ENCODE results near the gene NRCAM. TPM values are rescaled to one million over a fixed set of nuclear protein-coding genes. Genes with fewer than 3 reads are reported as not detected.

Gene NRCAM
- total and polyA plus RNA-seq, 2 donors, result 4.7 to 13.9 TPM

GRCh38 chr7:108332937-108333336, 123.3 kb downstream of the NRCAM start:
- Histone ChIP-seq H3K4me3 (ENCODE audit: low read length in 2 of 2) (no peak overlapping the region), H3K36me3 (ENCODE audit: control insufficient read depth in 2 of 2, insufficient read depth in 2 of 2, low read length in 1 of 2) (no peaks in the 10 kb centered on the region), H3K27me3 (ENCODE audit: control insufficient read depth in 2 of 2, insufficient read depth in 1 of 2, low read length in 1 of 2) (no peaks in the 10 kb centered on the region), H3K27ac (ENCODE audit: low read depth in 1 of 2, low read length in 1 of 2) (no peak overlapping the region), H3K9me3 (ENCODE audit: control insufficient read depth in 2 of 2, insufficient read depth in 1 of 2, low read length in 1 of 2) (no peaks in the 10 kb centered on the region), H3K4me1 (ENCODE audit: control insufficient read depth in 2 of 2, insufficient read depth in 2 of 2, low read length in 2 of 2) (no peaks in the 10 kb centered on the region)
- WGBS, result 84% methylated on average over 3 of the region's 3 CpGs
- no peak for DNase-seq (ENCODE audit: low read depth in 6 of 9, low spot score in 9 of 9)

GRCh38 chr7:108331971-108332370, 124.3 kb downstream of the NRCAM start:
- no peaks in the 10 kb centered on the region for H3K36me3 ChIP-seq (ENCODE audit: control insufficient read depth in 2 of 2, insufficient read depth in 2 of 2, low read length in 1 of 2)

GRCh38 chr7:108330227-108330626, 126.0 kb downstream of the NRCAM start:
- WGBS, result 98% methylated on average over 6 of the region's 6 CpGs
- H3K27me3 ChIP-seq (ENCODE audit: control insufficient read depth in 2 of 2, insufficient read depth in 1 of 2, low read length in 1 of 2), result no peaks in the 10 kb centered on the region
- no peaks in the 10 kb centered on the region for H3K4me1 ChIP-seq (ENCODE audit: control insufficient read depth in 2 of 2, insufficient read depth in 2 of 2, low read length in 2 of 2)
- H3K9me3 ChIP-seq (ENCODE audit: control insufficient read depth in 2 of 2, insufficient read depth in 1 of 2, low read length in 1 of 2), result no peaks in the 10 kb centered on the region
- DNase-seq (ENCODE audit: low read depth in 6 of 9, low spot score in 9 of 9), result no peak
- no peak overlapping the region for H3K4me3 ChIP-seq (ENCODE audit: low read length in 2 of 2)
- H3K36me3 ChIP-seq (ENCODE audit: control insufficient read depth in 2 of 2, insufficient read depth in 2 of 2, low read length in 1 of 2), result no peaks in the 10 kb centered on the region
- no peak overlapping the region for H3K27ac ChIP-seq (ENCODE audit: low read depth in 1 of 2, low read length in 1 of 2)

More at GRCh38 chr7:108331971-108332370, 124.3 kb downstream of the NRCAM start:
- Histone ChIP-seq H3K4me1 (ENCODE audit: control insufficient read depth in 2 of 2, insufficient read depth in 2 of 2, low read length in 2 of 2) (no peaks in the 10 kb centered on the region), H3K4me3 (ENCODE audit: low read length in 2 of 2) (no peak overlapping the region), H3K27me3 (ENCODE audit: control insufficient read depth in 2 of 2, insufficient read depth in 1 of 2, low read length in 1 of 2) (no peaks in the 10 kb centered on the region), H3K9me3 (ENCODE audit: control insufficient read depth in 2 of 2, insufficient read depth in 1 of 2, low read length in 1 of 2) (no peaks in the 10 kb centered on the region), H3K27ac (ENCODE audit: low read depth in 1 of 2, low read length in 1 of 2) (no peak overlapping the region)
- WGBS, result 91% methylated on average over 1 of the region's 1 CpG
- DNase-seq (ENCODE audit: low read depth in 6 of 9, low spot score in 9 of 9), result no peak

GRCh38 chr7:108329514-108329913, 126.7 kb downstream of the NRCAM start:
- H3K4me1 ChIP-seq (ENCODE audit: control insufficient read depth in 2 of 2, insufficient read depth in 2 of 2, low read length in 2 of 2), result no peaks in the 10 kb centered on the region
- no peaks in the 10 kb centered on the region for H3K36me3 ChIP-seq (ENCODE audit: control insufficient read depth in 2 of 2, insufficient read depth in 2 of 2, low read length in 1 of 2)
- no peaks in the 10 kb centered on the region for H3K27me3 ChIP-seq (ENCODE audit: control insufficient read depth in 2 of 2, insufficient read depth in 1 of 2, low read length in 1 of 2)
- no peak overlapping the region for H3K27ac ChIP-seq (ENCODE audit: low read depth in 1 of 2, low read length in 1 of 2)
- 96% methylated on average over 2 of the region's 2 CpGs for WGBS
- H3K4me3 ChIP-seq (ENCODE audit: low read length in 2 of 2), result no peak overlapping the region
- H3K9me3 ChIP-seq (ENCODE audit: control insufficient read depth in 2 of 2, insufficient read depth in 1 of 2, low read length in 1 of 2), result no peaks in the 10 kb centered on the region
- no peak for DNase-seq (ENCODE audit: low read depth in 6 of 9, low spot score in 9 of 9)

- Histone ChIP-seq H3K27me3 (ENCODE audit: control insufficient read depth in 2 of 2, insufficient read depth in 1 of 2, low read length in 1 of 2) (no peaks in the 10 kb centered on the region), H3K4me3 (ENCODE audit: low read length in 2 of 2) (no peak overlapping the region), H3K27ac (ENCODE audit: low read depth in 1 of 2, low read length in 1 of 2) (no peak overlapping the region), H3K4me1 (ENCODE audit: control insufficient read depth in 2 of 2, insufficient read depth in 2 of 2, low read length in 2 of 2) (peaks cover 0 to 5% of the 10 kb centered on the region in 2 donors), H3K9me3 (ENCODE audit: control insufficient read depth in 2 of 2, insufficient read depth in 1 of 2, low read length in 1 of 2) (no peaks in the 10 kb centered on the region), H3K36me3 (ENCODE audit: control insufficient read depth in 2 of 2, insufficient read depth in 2 of 2, low read length in 1 of 2) (no peaks in the 10 kb centered on the region)
- DNase-seq (ENCODE audit: low read depth in 6 of 9, low spot score in 9 of 9), result no peak
- WGBS, result 85% methylated on average over 2 of the region's 2 CpGs
These were observed 128.0 kb downstream of the NRCAM start for GRCh38 chr7:108328174-108328651.

GRCh38 chr7:108327353-108327752, 128.9 kb downstream of the NRCAM start:
- Histone ChIP-seq H3K9me3 (ENCODE audit: control insufficient read depth in 2 of 2, insufficient read depth in 1 of 2, low read length in 1 of 2) (no peaks in the 10 kb centered on the region), H3K27ac (ENCODE audit: low read depth in 1 of 2, low read length in 1 of 2) (no peak overlapping the region), H3K36me3 (ENCODE audit: control insufficient read depth in 2 of 2, insufficient read depth in 2 of 2, low read length in 1 of 2) (no peaks in the 10 kb centered on the region), H3K4me3 (ENCODE audit: low read length in 2 of 2) (no peak overlapping the region), H3K27me3 (ENCODE audit: control insufficient read depth in 2 of 2, insufficient read depth in 1 of 2, low read length in 1 of 2) (no peaks in the 10 kb centered on the region), H3K4me1 (ENCODE audit: control insufficient read depth in 2 of 2, insufficient read depth in 2 of 2, low read length in 2 of 2) (peaks cover 0 to 5% of the 10 kb centered on the region in 2 donors)
- no peak for DNase-seq (ENCODE audit: low read depth in 6 of 9, low spot score in 9 of 9)

- H3K27ac ChIP-seq (ENCODE audit: low read depth in 1 of 2, low read length in 1 of 2), result no peak overlapping the region
These were observed 129.3 kb downstream of the NRCAM start for GRCh38 chr7:108326938-108327337.

GRCh38 chr7:108324053-108325038, 131.9 kb downstream of the NRCAM start:
- H3K4me3 ChIP-seq (ENCODE audit: low read length in 2 of 2), result no peak overlapping the region
- H3K27ac ChIP-seq (ENCODE audit: low read depth in 1 of 2, low read length in 1 of 2), result no peak overlapping the region
- WGBS, result 90% methylated on average over 4 of the region's 4 CpGs
- H3K4me1 ChIP-seq (ENCODE audit: control insufficient read depth in 2 of 2, insufficient read depth in 2 of 2, low read length in 2 of 2), result peaks cover 0 to 5% of the 10 kb centered on the region in 2 donors
- no peaks in the 10 kb centered on the region for H3K9me3 ChIP-seq (ENCODE audit: control insufficient read depth in 2 of 2, insufficient read depth in 1 of 2, low read length in 1 of 2)
- DNase-seq (ENCODE audit: low read depth in 6 of 9, low spot score in 9 of 9), result peak in 1 of 9 donors; percentile 28
- no peaks in the 10 kb centered on the region for H3K36me3 ChIP-seq (ENCODE audit: control insufficient read depth in 2 of 2, insufficient read depth in 2 of 2, low read length in 1 of 2)
- no peaks in the 10 kb centered on the region for H3K27me3 ChIP-seq (ENCODE audit: control insufficient read depth in 2 of 2, insufficient read depth in 1 of 2, low read length in 1 of 2)

More at GRCh38 chr7:108326938-108327337, 129.3 kb downstream of the NRCAM start:
- H3K27me3 ChIP-seq (ENCODE audit: control insufficient read depth in 2 of 2, insufficient read depth in 1 of 2, low read length in 1 of 2), result no peaks in the 10 kb centered on the region
- no peaks in the 10 kb centered on the region for H3K9me3 ChIP-seq (ENCODE audit: control insufficient read depth in 2 of 2, insufficient read depth in 1 of 2, low read length in 1 of 2)
- H3K4me1 ChIP-seq (ENCODE audit: control insufficient read depth in 2 of 2, insufficient read depth in 2 of 2, low read length in 2 of 2), result peaks cover 0 to 5% of the 10 kb centered on the region in 2 donors
- WGBS, result 96% methylated on average over 2 of the region's 2 CpGs
- H3K4me3 ChIP-seq (ENCODE audit: low read length in 2 of 2), result no peak overlapping the region
- no peaks in the 10 kb centered on the region for H3K36me3 ChIP-seq (ENCODE audit: control insufficient read depth in 2 of 2, insufficient read depth in 2 of 2, low read length in 1 of 2)
- no peak for DNase-seq (ENCODE audit: low read depth in 6 of 9, low spot score in 9 of 9)
